GF-D8 (cell line): Measurements from ENCODE around the gene TAC3.
"Not testable (repeated sequence)": the region's sequence is repeated elsewhere in the genome, so short reads cannot be mapped to it uniquely, and the experiment has no call there.

ENCODE experiments used
- DNase-seq: peaks from one replicate; lab custom pipeline; 2025; lab: John Stamatoyannopoulos, UW

Gene TAC3

GRCh38 chr12:57016348-57016747 lies at the start of gene TAC3:
Gene TAC3, minus strand, starts transcription at chr12:57016529. Its CDS starts 732 bp downstream, at chr12:57015797.
- DNase-seq, result no peak

DNA sequence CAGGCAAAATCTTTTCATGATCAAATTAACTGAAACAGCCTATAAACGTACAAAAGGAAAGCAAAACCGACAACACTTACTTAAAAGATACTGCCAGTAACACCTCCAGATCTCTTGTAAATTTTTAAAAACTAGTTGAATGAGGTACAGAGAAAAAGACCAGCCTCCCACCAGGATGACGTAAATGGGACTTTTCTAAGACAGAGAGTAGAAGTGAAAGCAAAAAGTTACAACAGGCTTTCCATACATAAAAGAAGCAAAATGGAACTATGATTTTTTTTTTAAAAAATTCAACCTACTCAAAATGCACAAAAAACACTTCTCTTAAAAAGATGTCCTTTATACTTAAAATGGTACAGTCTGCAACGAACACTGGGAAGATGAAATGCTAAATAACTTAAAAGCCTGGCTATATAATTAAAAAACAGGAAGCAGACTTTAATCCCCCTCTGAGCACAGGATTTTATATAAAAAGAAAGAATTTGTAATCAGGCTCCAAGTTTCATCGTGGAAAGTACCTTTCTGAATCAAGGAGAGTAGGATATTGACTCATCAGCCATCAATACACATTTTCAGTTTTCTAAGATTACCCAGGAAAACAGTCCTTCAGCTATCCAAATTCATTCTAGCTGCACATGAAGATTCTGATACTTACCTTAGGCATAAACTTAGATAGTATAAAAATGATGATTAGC lies 47.8 kb upstream of the TAC3 start:
- DNase-seq, result no peak

DNA sequence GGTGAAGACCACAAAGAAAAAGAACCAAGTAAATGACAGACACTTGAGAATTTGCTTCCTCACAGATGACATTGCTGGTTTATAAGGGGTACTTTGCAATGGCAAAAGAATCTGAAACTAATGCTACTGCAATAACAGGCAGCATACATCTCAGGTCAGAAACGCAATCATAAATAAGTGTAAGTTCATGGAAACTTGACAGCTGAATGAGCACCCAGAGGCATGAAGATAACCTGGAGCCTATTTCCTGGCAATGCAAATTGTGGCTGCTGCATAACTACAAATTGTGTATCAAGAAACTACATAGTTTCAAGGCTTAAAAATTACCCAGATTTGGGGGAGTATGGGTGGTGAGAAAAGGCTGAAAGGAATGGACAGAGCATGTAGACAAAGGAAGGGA lies 42.1 kb upstream of the TAC3 start:
- DNase-seq, result no peak

- no peak for DNase-seq
Observed at GRCh38 chr12:57057067-57057751, 40.9 kb upstream of the TAC3 start.

DNA sequence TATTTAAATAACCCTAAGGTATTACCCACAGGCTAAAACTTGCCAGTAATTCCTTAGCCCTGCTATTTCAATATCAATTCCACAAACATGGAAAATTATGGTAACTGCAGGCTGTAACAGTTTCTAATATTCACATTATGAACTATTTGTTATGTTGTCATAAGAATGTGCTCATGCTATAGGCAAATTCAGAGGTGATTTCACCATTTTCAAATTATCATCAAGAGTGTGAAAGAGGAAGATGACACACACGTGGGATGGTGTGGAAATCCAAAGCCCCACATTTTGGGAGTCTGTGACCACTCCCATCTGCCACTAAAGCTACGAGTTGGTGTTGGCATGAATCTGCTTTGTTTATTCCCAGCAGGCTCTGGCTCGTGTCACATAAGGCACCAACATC lies 39.5 kb upstream of the TAC3 start:
- DNase-seq, result no peak

DNA sequence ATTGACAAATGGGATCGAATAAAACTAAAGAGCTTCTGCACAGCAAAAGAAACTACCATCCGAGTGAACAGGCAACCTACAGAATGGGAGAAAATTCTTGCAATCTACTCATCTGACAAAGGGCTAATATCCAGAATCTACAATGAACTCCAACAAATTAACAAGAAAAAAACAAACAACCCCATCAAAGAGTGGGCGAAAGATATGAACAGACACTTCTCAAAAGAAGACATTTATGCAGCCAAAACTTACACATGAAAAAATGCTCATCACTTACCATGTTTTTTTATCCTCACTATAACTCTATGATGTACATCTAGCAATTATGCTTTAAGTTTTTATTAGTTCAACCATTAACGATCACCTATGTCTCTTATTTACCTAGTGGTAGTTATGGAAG lies 37.6 kb upstream of the TAC3 start:
- DNase-seq, result not testable (repeated sequence)

- not testable (repeated sequence) for DNase-seq
Observed at GRCh38 chr12:57053146-57053545, 36.8 kb upstream of the TAC3 start.

GRCh38 chr12:57051011-57051410 lies 34.7 kb upstream of the TAC3 start:
- no peak for DNase-seq

GRCh38 chr12:57049890-57050289 lies 33.6 kb upstream of the TAC3 start, which contains the start of gene MYO1A:
Gene MYO1A, minus strand, starts transcription at chr12:57050129. Its CDS starts 1,806 bp downstream, at chr12:57048323.
- no peak for DNase-seq

DNA sequence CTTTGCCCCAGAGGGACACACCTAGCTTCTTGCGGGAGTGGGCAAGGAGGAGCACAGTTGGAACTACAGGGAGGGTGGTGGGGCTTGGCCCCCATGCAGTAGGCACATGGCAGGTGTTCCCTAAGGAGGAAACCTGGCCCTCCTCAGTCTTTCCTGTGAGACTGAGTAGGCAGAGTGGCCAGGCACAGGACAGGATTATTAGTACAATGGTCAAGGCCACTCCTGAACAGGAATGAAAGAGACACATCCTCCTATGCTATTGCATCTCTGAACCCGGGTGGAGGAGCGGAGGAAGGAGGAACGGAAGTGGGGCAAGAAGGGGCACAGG lies 32.8 kb upstream of the TAC3 start:
- no peak for DNase-seq

GRCh38 chr12:57048423-57049118 lies 32.2 kb upstream of the TAC3 start:
- DNase-seq, result no peak

DNA sequence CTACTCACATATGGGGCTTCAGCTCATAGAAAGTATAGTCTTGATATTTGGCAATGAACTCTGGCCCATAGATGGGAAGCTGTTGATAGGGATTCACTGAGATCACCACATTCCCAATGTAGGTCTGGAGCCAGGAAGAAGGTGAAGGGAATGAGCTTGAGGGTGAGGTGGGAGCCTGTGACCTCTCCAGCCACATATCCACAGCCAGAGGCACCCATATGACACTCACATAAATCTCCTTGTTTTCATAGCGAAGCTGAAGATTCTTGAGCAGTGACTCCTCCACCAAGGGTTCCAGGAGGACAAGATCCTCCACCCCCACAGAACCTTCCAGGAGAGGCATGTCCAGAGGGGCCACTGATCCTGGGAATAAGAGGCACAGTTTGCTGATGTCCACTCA lies 31.7 kb upstream of the TAC3 start:
- no peak for DNase-seq

DNA sequence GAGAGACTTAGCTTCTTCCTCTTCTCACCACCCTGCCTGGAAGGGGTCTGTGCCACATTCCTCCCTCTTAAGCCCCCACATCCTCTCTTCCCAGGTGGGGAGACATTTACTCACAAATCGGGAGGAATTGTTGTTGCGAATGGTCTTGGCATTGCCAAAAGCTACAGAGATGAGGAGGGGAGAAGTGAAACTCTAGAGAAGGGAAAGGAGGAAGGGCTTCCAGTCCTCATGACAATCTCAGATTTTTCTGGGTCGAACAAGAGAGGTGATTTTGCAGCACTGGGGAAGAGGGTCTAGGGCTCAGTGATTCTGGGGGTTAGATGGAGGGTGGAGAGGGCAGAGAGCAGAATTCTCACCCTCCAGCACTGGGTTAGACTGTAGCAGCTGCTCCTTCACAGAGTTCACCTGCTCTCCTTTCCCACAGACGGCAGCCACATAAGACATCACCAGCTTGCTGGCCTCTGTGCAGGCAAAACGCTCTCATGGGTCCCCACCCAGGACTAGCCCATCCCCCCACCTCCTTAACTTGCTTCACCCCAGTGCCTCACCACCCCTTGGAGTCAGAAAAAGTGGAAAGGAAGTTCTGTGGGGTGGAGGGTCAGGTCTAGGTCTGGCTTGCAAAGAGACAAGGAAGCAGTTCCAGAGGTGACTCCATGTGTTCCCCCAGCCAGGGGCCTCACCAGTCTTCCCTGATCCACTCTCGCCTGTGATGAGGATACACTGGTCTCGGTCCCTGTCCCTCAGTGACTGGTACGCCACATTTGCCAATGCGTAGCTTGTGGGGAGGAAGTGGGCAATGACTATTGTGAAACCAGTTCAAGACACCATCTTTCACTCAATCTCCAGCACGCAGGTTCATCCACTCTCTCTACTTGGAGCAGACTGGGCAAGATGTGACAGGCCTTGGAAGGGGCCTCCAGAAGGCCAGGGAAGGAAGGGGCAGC lies 30.9 kb upstream of the TAC3 start:
- DNase-seq, result peak; percentile 10

DNA sequence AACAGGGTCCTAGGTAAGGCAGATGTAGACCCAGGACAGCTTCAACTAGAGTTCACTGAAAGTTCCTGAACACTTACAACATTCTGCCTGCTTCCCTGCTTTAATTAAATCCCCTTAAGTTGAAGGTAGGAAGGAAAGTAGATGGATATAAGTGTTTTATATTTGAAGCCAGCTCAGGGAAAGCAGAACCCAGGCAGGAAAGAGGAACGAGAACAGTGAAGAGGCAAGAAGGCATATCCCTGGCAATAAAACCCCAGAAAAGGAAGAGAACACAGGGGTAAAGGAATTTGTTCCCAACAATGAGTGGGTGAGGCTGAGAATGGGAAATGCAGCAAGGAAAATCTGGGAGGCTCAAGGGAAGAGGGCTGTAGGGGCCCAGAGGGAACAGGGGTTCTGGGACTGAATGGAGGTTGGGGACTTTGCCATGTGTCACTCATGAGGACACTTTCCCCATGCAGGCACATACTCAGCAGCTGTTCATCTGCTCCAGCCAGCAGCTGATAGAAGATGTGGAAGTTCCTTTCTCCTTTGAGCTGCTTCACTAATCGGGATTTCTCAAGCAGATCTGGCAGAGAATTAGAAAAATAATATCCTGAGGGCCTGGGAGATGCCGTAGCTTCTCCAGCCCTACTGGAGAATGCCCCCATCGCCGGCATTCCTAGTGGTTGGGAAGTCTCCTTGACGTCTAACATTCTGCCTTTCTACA lies 29.9 kb upstream of the TAC3 start:
- DNase-seq, result no peak

DNA sequence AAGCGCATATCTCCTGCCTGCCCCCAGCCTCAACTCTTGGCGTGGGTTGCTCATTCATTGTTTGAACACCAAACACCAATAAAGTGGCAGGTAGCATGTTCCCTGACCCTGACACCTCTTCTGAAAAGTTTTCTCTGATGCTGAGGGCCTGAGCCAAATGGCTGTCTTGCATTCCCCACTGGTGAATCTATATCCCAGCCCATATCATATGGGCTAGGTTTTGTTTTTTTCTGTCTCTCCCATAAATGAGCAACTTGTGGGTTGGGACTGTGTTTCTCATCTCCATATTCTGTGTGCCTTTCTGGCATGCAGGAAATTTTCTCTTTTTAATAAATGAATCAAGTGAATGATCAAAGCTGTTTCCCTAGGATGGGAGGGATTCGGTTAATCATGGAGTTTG lies 28.6 kb upstream of the TAC3 start:
- DNase-seq, result no peak

DNA sequence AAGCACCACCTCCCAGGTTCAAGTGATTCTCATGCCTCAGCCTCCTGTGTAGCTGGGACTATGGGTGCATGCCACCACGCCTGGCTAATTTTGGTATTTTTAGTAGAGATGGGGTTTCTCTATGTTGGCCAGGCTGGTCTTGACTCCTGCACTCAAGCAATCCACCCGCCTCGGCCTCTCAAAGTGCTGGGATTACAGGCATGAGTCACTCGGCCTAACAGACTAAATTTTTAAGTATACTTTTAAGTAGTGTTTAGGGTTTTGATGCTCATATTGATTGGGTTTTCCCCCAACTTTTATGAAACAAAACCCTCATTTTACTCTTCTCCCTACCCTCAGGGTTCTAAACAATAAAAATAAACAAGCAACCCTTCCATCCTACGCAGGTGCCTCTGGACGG lies 28.1 kb upstream of the TAC3 start:
- no peak for DNase-seq

DNA sequence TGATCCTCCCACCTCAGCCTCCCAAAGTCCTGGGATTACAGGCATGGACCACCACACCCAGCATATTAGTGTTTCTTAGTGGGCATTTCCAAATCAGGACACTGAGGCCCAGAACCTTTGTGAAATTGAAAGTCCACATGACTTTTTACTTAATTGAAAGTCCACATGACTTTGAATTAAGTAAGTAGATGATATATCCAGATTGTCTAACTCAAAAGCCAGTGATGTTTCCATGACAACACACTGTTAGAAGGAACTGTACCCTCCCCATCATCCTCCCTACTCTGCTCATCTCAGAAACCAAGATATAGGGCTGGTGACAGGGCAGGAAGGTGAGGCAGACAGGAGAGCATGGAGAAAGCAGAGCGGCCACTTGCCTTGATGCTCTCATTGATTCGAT lies 26.4 kb upstream of the TAC3 start:
- no peak for DNase-seq

- DNase-seq, result no peak
Observed at GRCh38 chr12:57040750-57041149, 24.4 kb upstream of the TAC3 start.

DNA sequence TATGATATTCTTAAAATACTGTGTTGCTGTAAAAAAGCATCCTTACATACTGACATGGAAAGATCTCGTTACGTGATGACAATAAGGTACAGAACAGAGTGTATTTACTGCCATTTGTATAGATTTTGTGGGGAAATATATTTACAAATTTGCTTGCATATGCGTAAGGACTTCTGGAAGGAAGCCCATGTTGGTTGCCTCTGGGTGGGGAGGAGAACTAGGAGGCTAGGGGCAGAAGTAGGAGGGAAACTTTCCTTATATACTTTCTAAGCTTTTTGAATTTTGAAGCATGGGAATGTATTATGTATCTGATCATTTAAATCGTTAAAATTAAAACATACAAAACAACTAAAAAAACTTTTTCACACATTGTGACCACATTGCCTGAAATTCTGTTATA lies 23.9 kb upstream of the TAC3 start:
- no peak for DNase-seq

DNA sequence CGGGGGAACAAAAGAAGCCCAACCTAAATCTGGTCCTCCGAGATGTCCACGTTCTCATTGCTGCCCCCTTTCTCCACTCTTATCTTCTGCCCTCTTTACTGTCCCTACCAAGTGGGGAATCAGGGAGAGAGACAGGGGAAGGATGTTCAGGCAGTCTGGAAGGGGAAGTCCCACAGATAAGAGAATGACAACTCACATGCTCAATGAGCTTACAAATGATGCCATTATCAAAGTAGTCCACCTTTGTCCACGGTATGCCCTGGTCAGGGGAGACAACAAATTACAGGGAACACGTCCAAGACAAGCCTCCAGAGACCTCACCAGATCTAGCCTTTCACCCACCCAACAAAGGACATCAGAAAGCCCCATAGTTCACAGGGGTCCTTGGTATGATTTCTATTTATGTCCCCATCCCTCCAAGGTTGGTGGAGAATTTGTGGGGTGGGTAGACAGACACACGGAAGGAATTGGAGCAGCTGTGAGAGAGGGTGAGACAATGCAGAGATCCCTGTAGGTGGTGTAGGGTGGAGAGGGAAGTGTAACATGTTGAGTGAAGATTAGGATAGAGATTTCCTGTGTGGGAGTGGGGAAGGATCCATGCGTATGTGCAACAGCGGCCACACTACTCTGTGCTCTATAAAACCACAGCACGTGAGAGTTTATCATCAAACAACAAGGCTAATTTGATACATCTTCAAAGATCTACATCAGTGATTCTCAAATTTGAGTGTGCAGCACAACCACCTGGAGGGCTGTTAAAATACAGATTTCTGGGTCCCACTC lies 22.9 kb upstream of the TAC3 start:
- no peak for DNase-seq

GRCh38 chr12:57037264-57037663 lies 20.9 kb upstream of the TAC3 start:
- DNase-seq, result no peak
